SJSA1 (cell line): Measurements from ENCODE around the gene STXBP5. TPM values are rescaled to one million over a fixed set of nuclear protein-coding genes. Genes with fewer than 3 reads are reported as not detected.

Experiments
- DNase-seq, 2 experiments: peaks; one replicate each; pipeline ENCODE4 v3.0.0-alpha.2; 2015 to 2020; ENCODE audit warnings: low spot score in 2 of 2, low read depth in 1 of 2
- H3K27ac ChIP-seq: fragments of 250-450 bp; sonication (Bioruptor Pico); 2 replicates; pipeline ENCODE4 v1.5.1; 2020; ENCODE audit warnings: mild to moderate bottlenecking, moderate library complexity
- H3K27me3 ChIP-seq: fragments of 250-450 bp; sonication (Bioruptor Pico); replicated peaks from 2 replicates; pipeline ENCODE4 v1.5.1; 2020; ENCODE audit warnings: mild to moderate bottlenecking, moderate library complexity
- H3K36me3 ChIP-seq: fragments of 250-450 bp; sonication (Bioruptor Pico); 2 replicates; pipeline ENCODE4 v1.5.1; 2020; ENCODE audit warnings: mild to moderate bottlenecking
- H3K4me1 ChIP-seq: fragments of 250-450 bp; sonication (Bioruptor Pico); replicated peaks from 2 replicates; pipeline ENCODE4 v1.6.1; 2021; ENCODE audit warnings: mild to moderate bottlenecking
- H3K4me3 ChIP-seq: fragments of 250-450 bp; sonication (Bioruptor Pico); 2 replicates; pipeline ENCODE4 v1.5.1; 2020; ENCODE audit warnings: mild to moderate bottlenecking
- H3K9me3 ChIP-seq: fragments of 250-450 bp; sonication (Bioruptor Pico); replicated peaks from 2 replicates; pipeline ENCODE4 v1.5.1; 2020; ENCODE audit warnings: mild to moderate bottlenecking
- total RNA-seq: library from RNA; depleted of rRNA; stranded (reverse); fragments of >200 nt; shearing (Covaris generic); gene quantifications from 2 replicates; pipeline ENCODE4 v1.2.3, GENCODE V29; 2014

The STXBP5 gene
- total RNA-seq, 1 experiment from 2014 or later, result 19.5 TPM

DNA sequence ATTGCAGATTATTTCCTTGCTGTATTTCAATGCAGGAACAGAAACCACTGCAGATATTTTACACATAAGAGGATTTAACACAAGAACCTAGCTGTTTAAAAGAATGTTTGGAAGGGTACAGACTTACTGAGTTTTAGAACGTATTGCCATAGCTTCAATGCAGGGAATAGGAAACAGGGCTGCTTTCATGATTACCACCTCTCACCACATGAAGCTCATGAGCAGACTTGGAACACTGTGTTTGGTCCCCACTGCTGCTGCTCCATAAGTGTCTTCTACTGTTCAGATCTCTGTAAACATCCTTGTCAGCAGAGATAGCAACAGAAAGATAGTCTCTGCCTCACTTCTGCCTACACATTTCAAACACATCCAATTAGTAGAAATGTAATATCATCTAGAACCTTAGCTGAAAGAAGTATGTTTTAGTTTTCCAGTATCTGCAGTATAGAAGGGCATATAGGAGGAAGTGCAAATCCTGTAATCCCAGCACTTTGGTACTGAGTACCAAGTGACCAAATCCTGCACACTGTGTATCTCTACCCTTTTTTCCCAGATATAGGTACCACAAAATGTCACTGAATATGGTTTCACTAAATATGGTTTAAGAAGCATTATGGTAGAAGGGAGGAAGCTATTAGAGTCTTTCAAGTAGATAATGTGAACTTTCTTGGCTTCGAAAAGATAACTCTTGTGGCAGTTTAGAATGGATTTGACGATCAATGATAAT, 51.9 kb downstream of the STXBP5 start:
- no peak for DNase-seq
- H3K4me1 ChIP-seq, result no peaks in the 10 kb centered on the region
- H3K27me3 ChIP-seq, result no peaks in the 10 kb centered on the region
- H3K4me3 ChIP-seq, result no peak overlapping the region
- H3K9me3 ChIP-seq, result no peaks in the 10 kb centered on the region
- peaks cover 21% of the 10 kb centered on the region for H3K36me3 ChIP-seq
- no peak overlapping the region for H3K27ac ChIP-seq

- Histone ChIP-seq H3K27ac (no peak overlapping the region), H3K4me1 (no peaks in the 10 kb centered on the region), H3K9me3 (no peaks in the 10 kb centered on the region), H3K4me3 (no peak overlapping the region), H3K27me3 (no peaks in the 10 kb centered on the region), H3K36me3 (peaks cover 10% of the 10 kb centered on the region)
- DNase-seq, result no peak
Observed at GRCh38 chr6:147257760-147258159, 53.5 kb downstream of the STXBP5 start.

DNA sequence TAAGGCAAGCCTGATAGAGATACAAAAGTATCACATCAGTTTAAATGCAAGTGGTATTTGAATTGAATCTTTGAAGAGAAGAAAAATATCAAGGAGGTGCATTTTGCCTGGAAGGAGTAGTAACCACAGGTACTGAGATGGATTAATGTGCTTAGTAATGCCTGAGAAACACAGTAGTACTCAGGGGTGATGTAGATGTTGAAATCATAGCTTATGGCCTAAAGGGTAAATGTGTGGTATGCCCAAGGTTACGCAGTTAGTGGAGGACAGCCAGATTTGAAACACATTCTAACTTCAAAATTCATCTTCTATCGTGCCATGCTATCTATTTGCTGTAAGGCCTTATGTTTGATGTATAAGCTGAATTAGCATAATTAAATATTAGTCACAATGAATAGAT, 55.9 kb downstream of the STXBP5 start:
- H3K4me1 ChIP-seq, result no peaks in the 10 kb centered on the region
- H3K27me3 ChIP-seq, result no peaks in the 10 kb centered on the region
- no peak overlapping the region for H3K4me3 ChIP-seq
- no peaks in the 10 kb centered on the region for H3K9me3 ChIP-seq
- H3K36me3 ChIP-seq, result peaks cover 8% of the 10 kb centered on the region
- no peak overlapping the region for H3K27ac ChIP-seq
- DNase-seq, result no peak

DNA sequence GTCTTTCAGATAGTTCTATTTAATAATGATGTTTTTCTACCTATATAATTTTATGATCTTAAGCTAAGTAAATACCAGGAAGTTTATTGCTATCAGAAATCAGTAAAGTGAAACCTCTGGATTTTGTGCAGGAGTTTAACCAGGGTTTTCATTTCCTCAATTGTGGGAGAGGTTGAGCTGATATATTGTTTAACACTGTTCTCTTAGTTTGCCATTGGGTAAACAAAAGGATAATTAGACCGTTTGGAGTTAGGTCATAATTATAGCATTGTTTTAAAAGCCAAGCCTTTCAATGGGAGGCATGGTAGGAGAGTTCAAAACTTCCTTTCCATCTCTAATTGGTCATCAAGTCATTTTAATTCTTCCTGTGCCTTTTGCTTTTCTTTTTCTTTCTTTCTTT, 58.7 kb downstream of the STXBP5 start:
- DNase-seq, result no peak

GRCh38 chr6:147266821-147267220, 62.6 kb downstream of the STXBP5 start:
- Histone ChIP-seq H3K27ac (no peak overlapping the region), H3K9me3 (no peaks in the 10 kb centered on the region), H3K4me3 (no peak overlapping the region), H3K36me3 (peaks cover 18% of the 10 kb centered on the region; the same call in 1 of the 2 replicates), H3K4me1 (no peaks in the 10 kb centered on the region), H3K27me3 (no peaks in the 10 kb centered on the region)
- no peak for DNase-seq

More for the DNA sequence above, 58.7 kb downstream of the STXBP5 start:
- H3K9me3 ChIP-seq, result no peaks in the 10 kb centered on the region
- H3K4me1 ChIP-seq, result no peaks in the 10 kb centered on the region
- H3K4me3 ChIP-seq, result no peak overlapping the region
- no peaks in the 10 kb centered on the region for H3K27me3 ChIP-seq
- H3K36me3 ChIP-seq, result peaks cover 18% of the 10 kb centered on the region
- no peak overlapping the region for H3K27ac ChIP-seq

DNA sequence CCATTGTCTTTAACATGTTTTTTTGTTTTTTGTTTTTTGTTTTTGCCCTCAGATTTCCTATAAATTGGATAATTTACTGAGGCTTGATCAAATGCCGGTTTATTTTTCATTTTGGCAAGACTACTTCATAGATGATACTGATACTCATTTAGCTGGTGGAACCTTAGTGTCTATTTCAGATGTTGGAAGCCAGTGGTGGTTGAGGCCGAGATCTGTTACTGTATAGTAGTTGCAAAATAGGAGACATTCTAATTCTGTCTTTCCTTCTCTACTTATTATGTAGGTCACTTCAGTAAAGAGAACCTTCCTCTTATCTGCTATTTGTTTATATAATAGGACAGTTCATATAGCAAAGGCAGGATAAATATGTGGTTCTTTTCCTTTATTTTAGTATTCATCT, 63.4 kb downstream of the STXBP5 start:
- no peaks in the 10 kb centered on the region for H3K9me3 ChIP-seq
- H3K27me3 ChIP-seq, result no peaks in the 10 kb centered on the region
- H3K36me3 ChIP-seq, result peaks cover 18% of the 10 kb centered on the region; the same call in 1 of the 2 replicates
- H3K4me1 ChIP-seq, result no peaks in the 10 kb centered on the region
- H3K27ac ChIP-seq, result no peak overlapping the region
- no peak overlapping the region for H3K4me3 ChIP-seq
- no peak for DNase-seq

- no peaks in the 10 kb centered on the region for H3K27me3 ChIP-seq
- no peaks in the 10 kb centered on the region for H3K4me1 ChIP-seq
- H3K27ac ChIP-seq, result no peak overlapping the region
- no peak overlapping the region for H3K4me3 ChIP-seq
- peaks cover 18% of the 10 kb centered on the region; the same call in 1 of the 2 replicates for H3K36me3 ChIP-seq
- no peak for DNase-seq
- H3K9me3 ChIP-seq, result no peaks in the 10 kb centered on the region
Observed at GRCh38 chr6:147268254-147268653, 64.0 kb downstream of the STXBP5 start.

DNA sequence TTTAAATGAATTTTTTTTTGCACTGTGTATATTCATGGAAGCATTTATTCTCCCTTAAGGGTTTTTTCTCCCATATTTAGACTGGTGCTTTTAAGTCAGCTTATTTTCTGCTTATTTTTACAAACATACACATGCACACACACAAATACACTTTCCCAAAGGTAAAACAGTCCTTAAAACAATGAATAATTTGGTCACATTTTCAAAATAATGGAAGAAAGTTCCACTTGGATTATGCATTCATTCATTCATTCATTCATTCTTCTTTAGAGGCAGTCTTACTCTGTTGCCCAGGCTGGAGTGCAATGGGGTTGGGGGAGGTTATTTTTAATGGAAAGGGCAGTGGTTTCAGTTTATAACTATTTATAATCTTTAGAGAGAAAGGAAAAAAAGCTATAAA, 69.8 kb downstream of the STXBP5 start:
- H3K4me1 ChIP-seq, result no peaks in the 10 kb centered on the region
- no peak overlapping the region for H3K4me3 ChIP-seq
- no peaks in the 10 kb centered on the region for H3K9me3 ChIP-seq
- no peak for DNase-seq
- H3K27me3 ChIP-seq, result no peaks in the 10 kb centered on the region
- peaks cover 15% of the 10 kb centered on the region for H3K36me3 ChIP-seq
- H3K27ac ChIP-seq, result no peak overlapping the region

- Histone ChIP-seq H3K9me3 (no peaks in the 10 kb centered on the region), H3K27ac (no peak overlapping the region), H3K27me3 (no peaks in the 10 kb centered on the region), H3K4me1 (no peaks in the 10 kb centered on the region), H3K4me3 (no peak overlapping the region), H3K36me3 (peaks cover 17% of the 10 kb centered on the region)
- DNase-seq, result no peak
Observed at GRCh38 chr6:147274776-147275175, 70.6 kb downstream of the STXBP5 start.

DNA sequence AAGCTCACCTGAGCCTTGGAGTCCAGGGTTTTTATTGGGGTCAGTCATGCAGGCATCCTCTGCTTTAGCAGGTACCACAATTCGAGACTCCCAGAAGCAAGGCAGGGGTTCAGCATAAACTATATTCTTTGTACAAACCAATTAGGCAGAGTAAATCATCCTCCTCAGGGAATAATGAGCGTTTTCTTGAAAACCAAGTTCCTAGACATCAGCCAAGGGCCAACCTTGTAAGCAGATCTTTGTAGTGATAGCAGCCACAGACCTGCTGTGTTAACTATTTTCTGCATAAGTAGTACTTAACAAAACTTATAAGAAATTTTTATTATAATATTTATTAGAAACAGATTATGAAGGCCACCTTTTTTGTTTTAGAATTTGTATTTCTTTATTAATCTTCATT, 74.7 kb downstream of the STXBP5 start:
- Histone ChIP-seq H3K9me3 (no peaks in the 10 kb centered on the region), H3K4me3 (no peak overlapping the region), H3K36me3 (peaks cover 17% of the 10 kb centered on the region), H3K27me3 (no peaks in the 10 kb centered on the region), H3K4me1 (no peaks in the 10 kb centered on the region), H3K27ac (no peak overlapping the region)
- DNase-seq, result no peak

DNA sequence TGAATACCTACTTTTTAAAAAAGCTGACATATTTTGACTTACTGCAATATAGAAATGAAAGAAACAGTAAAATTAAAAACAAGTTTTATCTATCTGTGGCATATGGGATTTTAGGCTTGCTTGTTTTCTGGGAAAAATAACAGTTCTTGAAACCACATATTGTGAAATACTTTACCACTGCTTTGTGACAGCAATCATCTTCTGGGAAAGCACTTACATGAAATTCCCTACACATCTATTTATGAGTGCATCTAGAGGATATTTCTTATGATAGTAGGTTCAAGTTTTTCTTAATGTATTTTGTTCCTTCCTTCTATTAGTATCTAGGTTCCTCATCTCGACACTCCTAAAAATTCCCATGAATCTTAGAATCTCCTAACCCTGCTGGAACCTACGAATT, 75.2 kb downstream of the STXBP5 start:
- Histone ChIP-seq H3K4me3 (no peak overlapping the region), H3K36me3 (peaks cover 13% of the 10 kb centered on the region), H3K9me3 (no peaks in the 10 kb centered on the region), H3K4me1 (no peaks in the 10 kb centered on the region), H3K27ac (no peak overlapping the region), H3K27me3 (no peaks in the 10 kb centered on the region)
- DNase-seq, result no peak

- peaks cover 9% of the 10 kb centered on the region for H3K36me3 ChIP-seq
- no peak for DNase-seq
- H3K4me3 ChIP-seq, result no peak overlapping the region
- no peaks in the 10 kb centered on the region for H3K9me3 ChIP-seq
- H3K4me1 ChIP-seq, result no peaks in the 10 kb centered on the region
- H3K27me3 ChIP-seq, result no peaks in the 10 kb centered on the region
- H3K27ac ChIP-seq, result no peak overlapping the region
Observed at GRCh38 chr6:147281895-147282565, 77.8 kb downstream of the STXBP5 start.

GRCh38 chr6:147282566-147282959, 78.3 kb downstream of the STXBP5 start:
- H3K27ac ChIP-seq, result no peak overlapping the region
- H3K9me3 ChIP-seq, result no peaks in the 10 kb centered on the region
- DNase-seq, result no peak
- no peak overlapping the region for H3K4me3 ChIP-seq
- H3K27me3 ChIP-seq, result no peaks in the 10 kb centered on the region
- H3K4me1 ChIP-seq, result peaks cover 2% of the 10 kb centered on the region; the same call in 1 of the 2 replicates
- H3K36me3 ChIP-seq, result peaks cover 11% of the 10 kb centered on the region

- Histone ChIP-seq H3K4me3 (no peak overlapping the region), H3K27ac (no peak overlapping the region), H3K36me3 (peaks cover 11% of the 10 kb centered on the region), H3K9me3 (no peaks in the 10 kb centered on the region), H3K4me1 (peaks cover 9% of the 10 kb centered on the region), H3K27me3 (no peaks in the 10 kb centered on the region)
- DNase-seq, result no peak
Observed at GRCh38 chr6:147283460-147283859, 79.2 kb downstream of the STXBP5 start.
